ENCODE data around the gene PTPRG.

The PTPRG gene

DNA sequence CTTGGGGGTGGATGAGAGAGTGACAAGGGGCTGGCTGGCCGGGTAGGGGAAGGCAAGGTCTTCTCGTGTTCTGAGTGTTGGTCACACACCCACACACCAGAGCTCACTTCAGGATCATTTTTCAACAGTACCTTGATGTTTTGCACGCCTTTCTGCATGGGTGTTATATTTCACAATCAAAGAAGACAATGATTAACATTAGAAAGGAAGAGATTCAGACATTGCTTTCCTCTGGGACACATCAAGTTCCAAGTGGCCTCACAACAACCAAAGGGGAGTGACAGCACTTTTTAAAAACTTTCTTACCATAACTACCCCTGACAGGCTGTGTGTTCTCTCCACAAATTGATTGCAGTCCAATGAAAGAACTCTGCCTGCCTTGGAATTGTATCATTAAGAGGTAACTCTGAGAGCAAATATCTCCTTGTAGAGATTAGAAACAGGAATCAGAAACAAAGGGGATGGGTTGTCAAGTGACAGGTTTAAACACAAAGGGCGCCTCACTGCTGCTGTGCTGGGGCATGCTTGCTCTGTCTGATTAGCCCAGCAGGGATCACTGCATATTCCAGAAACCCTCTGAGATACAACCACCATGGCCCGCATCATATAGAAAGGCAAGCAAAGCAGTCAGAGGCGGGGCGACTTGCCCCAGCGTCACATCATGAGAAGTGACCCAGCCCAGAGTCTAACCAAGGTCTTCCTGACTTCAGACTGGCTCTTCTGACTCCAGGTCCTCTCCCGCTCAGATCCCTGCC is 581.1 kb downstream of the PTPRG start:
- H3K27ac Mint-ChIP-seq = no peak overlapping the region
- no peaks in the 10 kb centered on the region for H3K36me3 Mint-ChIP-seq
- H3K27me3 Mint-ChIP-seq = no peaks in the 10 kb centered on the region
- CTCF ChIA-PET = no interaction called here
- no peak for DNase-seq
- no peaks in the 10 kb centered on the region for H3K4me1 Mint-ChIP-seq
- H3K9me3 Mint-ChIP-seq = no peaks in the 10 kb centered on the region
- no peak overlapping the region for H3K4me3 Mint-ChIP-seq

DNA sequence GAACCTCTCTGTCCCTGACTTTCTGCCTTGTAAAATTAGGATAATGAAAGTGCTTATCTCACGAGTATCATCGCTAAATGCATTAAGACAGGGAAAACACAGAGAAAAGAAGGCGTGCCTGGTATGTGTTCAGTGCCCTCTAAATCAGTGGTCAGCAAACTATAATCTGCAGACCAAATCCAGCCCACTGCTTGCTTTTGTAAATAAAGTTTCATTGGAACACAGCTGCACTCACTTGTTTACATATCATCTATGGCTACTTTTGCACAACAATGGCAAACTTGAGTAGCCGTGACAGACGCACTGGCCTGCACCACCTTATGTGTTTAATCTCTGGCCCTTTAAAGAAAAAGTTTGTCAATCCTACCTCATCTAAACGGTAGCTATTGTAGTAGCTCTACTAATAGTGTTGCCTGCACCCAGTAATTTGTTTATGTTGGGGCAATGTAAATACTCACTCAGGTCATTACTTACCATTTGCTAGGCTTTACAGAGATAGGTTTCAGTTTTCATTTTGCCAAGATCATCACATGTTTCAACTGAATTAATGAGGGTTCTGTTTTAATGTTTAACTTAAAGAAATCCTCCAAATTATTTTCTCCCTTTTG is 582.6 kb downstream of the PTPRG start:
- no peaks in the 10 kb centered on the region for H3K27me3 Mint-ChIP-seq
- H3K9me3 Mint-ChIP-seq = no peaks in the 10 kb centered on the region
- H3K4me3 Mint-ChIP-seq = no peak overlapping the region
- H3K27ac Mint-ChIP-seq = no peak overlapping the region
- no peaks in the 10 kb centered on the region for H3K36me3 Mint-ChIP-seq
- H3K4me1 Mint-ChIP-seq = no peaks in the 10 kb centered on the region
- CTCF ChIA-PET = no interaction called here
- no peak for DNase-seq

DNA sequence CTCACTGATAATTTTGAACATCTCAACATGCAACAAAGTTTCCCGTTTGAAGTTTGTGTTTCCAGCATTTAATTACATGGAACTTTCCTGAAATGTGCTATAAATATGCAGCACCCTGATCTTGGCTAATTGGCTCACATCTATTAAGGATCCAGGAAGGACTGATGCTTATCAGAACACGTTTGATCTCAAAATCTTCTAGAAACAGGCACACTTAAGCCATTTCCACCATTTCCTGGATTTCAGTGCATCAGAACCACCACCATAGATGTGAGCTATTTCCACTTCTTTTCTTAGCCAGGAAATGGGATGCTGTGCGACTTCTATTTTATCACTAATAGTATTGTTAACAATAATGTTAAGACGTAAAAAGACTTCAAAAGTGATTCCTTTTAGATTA is 583.1 kb downstream of the PTPRG start:
- Mint-ChIP-seq H3K9me3 (no peaks in the 10 kb centered on the region), H3K27me3 (no peaks in the 10 kb centered on the region), H3K4me1 (no peaks in the 10 kb centered on the region), H3K27ac (no peak overlapping the region), H3K36me3 (no peaks in the 10 kb centered on the region), H3K4me3 (no peak overlapping the region)
- no peak for DNase-seq
- CTCF ChIA-PET = no interaction called here

DNA sequence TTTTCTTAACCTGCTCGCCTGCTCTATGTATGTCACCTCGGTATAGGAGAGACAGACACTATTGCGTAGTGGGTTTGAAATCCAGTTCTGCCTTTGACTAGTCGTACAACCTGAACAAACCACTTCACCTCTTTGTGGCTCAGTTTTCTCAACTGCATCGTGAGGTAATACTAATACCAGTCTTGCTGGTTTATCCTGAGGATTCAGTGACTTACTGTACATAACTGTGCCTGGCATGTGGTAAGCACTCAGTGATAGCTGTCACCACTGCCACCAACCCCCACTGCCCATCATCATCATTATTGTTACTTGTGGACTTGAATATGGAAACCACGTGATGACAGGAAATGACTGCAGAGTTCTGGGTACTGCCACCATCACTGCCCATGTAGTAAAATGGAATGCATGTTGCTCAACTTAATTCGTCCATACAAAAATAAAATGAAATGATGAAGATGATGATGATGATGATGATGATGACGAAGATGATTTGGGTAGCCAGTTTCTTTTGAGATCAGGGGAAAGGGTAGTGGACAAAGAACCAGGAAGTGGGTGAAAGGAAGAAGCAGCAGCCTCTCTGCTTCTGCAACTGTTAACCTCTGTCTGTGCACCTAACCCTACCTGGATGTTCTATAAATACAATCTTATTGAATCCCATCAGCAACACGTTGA is 583.9 kb downstream of the PTPRG start:
- H3K4me3 Mint-ChIP-seq = no peak overlapping the region
- DNase-seq = no peak
- no peaks in the 10 kb centered on the region for H3K9me3 Mint-ChIP-seq
- no peaks in the 10 kb centered on the region for H3K4me1 Mint-ChIP-seq
- no peak overlapping the region for H3K27ac Mint-ChIP-seq
- CTCF ChIA-PET = no interaction called here
- H3K27me3 Mint-ChIP-seq = no peaks in the 10 kb centered on the region
- H3K36me3 Mint-ChIP-seq = no peaks in the 10 kb centered on the region

DNA sequence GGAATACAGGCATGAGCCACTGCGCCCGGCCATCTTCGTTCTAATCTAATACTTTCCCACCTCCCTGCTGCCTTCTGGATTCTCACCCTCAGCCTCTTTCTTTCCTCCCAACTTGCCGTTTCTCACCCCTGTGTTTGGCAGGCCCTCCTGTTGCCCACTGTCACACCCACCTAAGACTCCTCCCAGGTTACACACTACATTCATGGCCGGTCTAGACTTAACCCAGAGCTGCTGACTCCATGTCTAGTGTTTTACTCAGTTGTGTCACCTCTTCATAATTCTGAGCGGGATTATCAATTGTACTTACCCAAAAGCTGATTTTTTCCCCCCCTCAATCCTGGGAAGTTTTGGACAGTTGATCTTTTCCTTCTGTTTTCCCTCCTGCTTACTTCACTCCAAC is 588.2 kb downstream of the PTPRG start:
- Mint-ChIP-seq H3K27ac (no peak overlapping the region), H3K4me3 (no peak overlapping the region), H3K9me3 (no peaks in the 10 kb centered on the region), H3K36me3 (no peaks in the 10 kb centered on the region), H3K27me3 (no peaks in the 10 kb centered on the region), H3K4me1 (no peaks in the 10 kb centered on the region)
- no peak for DNase-seq
- CTCF ChIA-PET = interaction anchor here (0.8 kb wide), 1 partner anchor 39 kb away, joined by 3 read pairs; no protein-coding TSS in a partner anchor

DNA sequence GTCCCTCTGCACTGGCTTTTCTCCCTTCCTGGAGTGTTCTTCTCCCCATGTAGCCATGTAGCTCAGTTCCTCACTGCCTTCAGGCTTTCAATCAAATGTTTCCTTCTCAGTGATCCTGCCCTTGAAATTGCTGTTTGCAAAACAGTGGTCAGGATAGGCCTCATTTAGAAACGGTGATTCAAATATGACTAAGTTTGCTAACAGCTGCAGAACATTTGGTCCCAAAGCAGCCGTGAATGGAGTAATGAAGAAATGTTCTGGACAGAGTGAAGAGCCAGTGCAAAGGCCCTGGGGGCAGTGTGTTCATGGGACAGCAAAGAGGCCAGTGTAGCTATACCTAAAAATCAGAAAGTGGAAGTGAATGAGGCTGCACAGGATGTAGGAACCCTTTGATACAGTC is 588.6 kb downstream of the PTPRG start:
- Mint-ChIP-seq H3K9me3 (no peaks in the 10 kb centered on the region), H3K4me3 (no peak overlapping the region), H3K27me3 (no peaks in the 10 kb centered on the region), H3K27ac (no peak overlapping the region), H3K4me1 (no peaks in the 10 kb centered on the region), H3K36me3 (no peaks in the 10 kb centered on the region)
- DNase-seq = no peak
- CTCF ChIA-PET = interaction anchor here (0.8 kb wide), 1 partner anchor 38 kb away, joined by 3 read pairs; no protein-coding TSS in a partner anchor

DNA sequence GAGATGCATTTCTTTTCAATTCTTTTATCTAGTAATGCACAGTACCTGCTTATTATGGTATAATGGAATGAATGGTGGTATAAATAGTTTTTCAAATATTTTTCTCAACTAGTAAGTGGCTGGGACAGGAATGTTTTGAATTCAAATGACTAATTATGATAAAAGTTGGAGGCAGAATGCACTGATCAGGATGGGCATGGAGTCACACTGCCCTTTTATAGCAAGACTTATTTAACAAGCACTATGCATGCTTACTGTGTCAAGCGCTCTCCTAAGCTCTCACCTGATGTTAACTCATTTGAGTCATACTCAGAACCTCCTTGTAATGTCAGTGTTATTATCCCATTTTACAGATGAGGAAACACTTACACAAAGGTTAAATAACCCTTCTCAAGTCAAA is 590.2 kb downstream of the PTPRG start:
- DNase-seq = no peak
- no peak overlapping the region for H3K4me3 Mint-ChIP-seq
- no peaks in the 10 kb centered on the region for H3K9me3 Mint-ChIP-seq
- no peaks in the 10 kb centered on the region for H3K27me3 Mint-ChIP-seq
- CTCF ChIA-PET = no interaction called here
- H3K4me1 Mint-ChIP-seq = no peaks in the 10 kb centered on the region
- no peak overlapping the region for H3K27ac Mint-ChIP-seq
- no peaks in the 10 kb centered on the region for H3K36me3 Mint-ChIP-seq

DNA sequence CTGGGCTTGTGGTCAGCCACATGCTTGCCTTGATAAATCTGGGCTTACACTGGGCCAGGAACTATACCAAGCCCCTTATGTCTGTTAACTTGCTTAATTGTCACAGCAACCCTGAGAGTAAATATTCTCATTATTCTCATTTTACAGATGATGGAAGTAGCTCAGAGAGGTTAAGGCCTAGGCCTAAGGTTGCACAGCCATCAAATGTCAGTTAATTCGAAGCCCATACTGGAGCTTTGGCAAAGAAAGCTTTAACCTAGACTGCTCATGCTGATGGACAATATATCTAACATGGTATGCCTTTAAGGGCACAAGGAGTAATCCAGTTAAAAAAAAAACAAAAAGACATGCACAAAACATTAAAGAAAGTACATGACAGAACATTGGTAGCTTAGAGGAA is 591.9 kb downstream of the PTPRG start:
- no peaks in the 10 kb centered on the region for H3K9me3 Mint-ChIP-seq
- H3K4me3 Mint-ChIP-seq = no peak overlapping the region
- no peak for DNase-seq
- no peaks in the 10 kb centered on the region for H3K4me1 Mint-ChIP-seq
- no peaks in the 10 kb centered on the region for H3K27me3 Mint-ChIP-seq
- H3K36me3 Mint-ChIP-seq = no peaks in the 10 kb centered on the region
- H3K27ac Mint-ChIP-seq = no peak overlapping the region
- CTCF ChIA-PET = no interaction called here

DNA sequence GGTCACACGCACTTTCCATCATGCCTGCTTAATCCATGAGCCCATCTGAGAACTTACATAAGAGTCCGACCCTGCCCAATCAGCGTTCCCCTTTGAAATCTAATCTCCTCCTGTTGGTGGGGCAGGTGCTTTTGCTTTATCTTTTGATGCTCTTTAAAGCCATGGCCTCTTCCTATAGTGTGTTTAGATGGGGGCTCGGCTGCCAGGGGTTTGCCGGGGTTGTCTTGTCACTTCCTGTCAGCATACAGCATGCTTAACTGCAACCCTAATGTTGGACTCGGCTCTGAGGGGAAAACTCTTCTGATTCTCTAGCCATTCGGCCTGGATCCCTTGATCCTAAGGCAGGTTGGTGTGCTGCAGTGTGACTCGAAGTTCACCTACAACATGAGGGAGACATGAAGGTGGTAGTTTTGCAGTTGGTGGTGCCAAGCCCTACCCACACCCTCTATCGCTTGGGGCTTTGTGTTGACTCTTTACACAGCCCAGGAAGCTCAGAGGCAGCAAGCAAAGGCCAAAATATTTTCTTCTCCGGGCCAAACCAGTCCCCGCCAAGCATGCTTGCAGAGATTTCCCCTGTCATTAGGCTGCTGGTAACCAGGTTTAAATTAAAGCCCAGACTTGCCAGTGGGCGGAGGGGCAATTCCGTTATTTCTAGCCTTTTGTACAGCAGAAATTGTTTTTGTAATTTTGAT is 593.2 kb downstream of the PTPRG start:
- no peak for DNase-seq

DNA sequence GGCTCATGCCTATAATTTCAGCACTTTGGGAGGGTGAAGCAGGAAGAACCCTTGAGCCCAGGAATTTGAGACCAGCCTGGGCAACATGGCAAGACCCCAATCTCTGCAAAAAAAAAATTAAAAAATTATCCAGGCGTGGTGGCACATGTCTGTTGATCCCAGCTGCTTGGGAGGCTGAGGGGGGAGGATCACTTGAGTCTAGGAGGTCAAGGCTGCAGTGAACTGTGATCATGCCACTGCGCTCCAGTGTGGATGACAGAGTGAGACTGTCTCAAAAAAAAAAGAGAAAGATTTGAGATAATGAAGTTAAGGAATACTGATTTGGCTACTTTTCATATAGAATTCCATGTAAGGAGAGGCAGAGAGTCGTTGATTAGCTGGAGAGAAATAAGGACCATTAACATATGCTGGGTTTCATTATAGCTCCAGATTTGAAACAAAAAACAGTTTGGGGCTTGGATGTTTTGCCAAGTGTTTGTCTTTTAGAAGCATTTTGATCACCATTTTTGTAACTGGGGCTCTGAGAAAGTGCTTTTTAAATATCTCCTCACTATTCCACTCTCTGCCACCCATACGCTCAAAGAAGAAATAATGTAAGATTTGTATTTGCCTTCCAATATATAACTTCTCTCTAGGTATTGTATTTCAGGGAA is 597.8 kb downstream of the PTPRG start:
- Mint-ChIP-seq H3K9me3 (no peaks in the 10 kb centered on the region), H3K27ac (no peak overlapping the region), H3K27me3 (no peaks in the 10 kb centered on the region), H3K4me1 (no peaks in the 10 kb centered on the region), H3K4me3 (no peak overlapping the region), H3K36me3 (no peaks in the 10 kb centered on the region)
- DNase-seq = no peak
- CTCF ChIA-PET = no interaction called here

More for the DNA sequence above, 593.2 kb downstream of the PTPRG start:
- Mint-ChIP-seq H3K4me1 (no peaks in the 10 kb centered on the region), H3K27ac (no peak overlapping the region), H3K4me3 (no peak overlapping the region), H3K9me3 (no peaks in the 10 kb centered on the region), H3K27me3 (no peaks in the 10 kb centered on the region), H3K36me3 (no peaks in the 10 kb centered on the region)
- CTCF ChIA-PET = no interaction called here

DNA sequence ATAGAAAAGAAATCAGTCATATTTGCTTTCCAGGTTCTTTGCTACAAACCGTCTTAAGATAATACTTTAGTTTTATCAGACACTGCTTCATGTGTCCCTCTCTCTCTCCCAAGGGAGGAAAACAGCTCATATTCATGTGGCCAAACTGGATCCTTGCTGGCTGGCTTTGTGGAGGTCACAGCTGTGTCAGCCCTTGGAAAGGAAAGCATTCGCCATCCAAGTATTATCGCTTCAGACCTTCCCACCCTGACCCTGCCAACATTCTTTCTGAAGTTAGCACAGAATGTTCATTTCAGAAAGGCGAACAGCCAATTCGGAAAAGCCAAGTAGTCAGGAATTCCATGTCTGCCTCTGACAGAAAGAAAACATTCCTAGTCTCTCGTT is 598.3 kb downstream of the PTPRG start:
- CTCF ChIA-PET = no interaction called here
- no peak overlapping the region for H3K27ac Mint-ChIP-seq
- no peaks in the 10 kb centered on the region for H3K9me3 Mint-ChIP-seq
- no peak for DNase-seq
- no peaks in the 10 kb centered on the region for H3K4me1 Mint-ChIP-seq
- H3K4me3 Mint-ChIP-seq = no peak overlapping the region
- H3K27me3 Mint-ChIP-seq = no peaks in the 10 kb centered on the region
- H3K36me3 Mint-ChIP-seq = no peaks in the 10 kb centered on the region

DNA sequence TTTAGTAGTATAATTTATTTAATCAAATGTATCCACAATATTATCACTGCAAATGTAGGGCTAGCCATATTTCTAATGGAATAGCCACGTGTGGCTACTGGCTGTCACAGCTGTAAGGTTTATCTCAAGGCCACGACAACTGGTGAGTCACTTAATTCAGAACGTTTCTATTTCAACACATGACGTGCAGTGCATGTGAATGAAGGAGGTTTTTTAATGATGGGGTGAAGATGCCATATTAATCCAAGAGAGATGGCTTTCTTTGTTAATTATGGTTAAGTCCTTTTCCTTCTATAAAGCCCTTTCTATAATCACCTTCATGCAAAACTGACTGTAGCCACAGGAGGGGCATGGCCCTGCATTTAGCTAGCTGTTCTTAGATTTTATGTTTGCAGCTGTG is 600.0 kb downstream of the PTPRG start:
- Mint-ChIP-seq H3K36me3 (no peaks in the 10 kb centered on the region), H3K4me3 (no peak overlapping the region), H3K4me1 (no peaks in the 10 kb centered on the region), H3K9me3 (no peaks in the 10 kb centered on the region), H3K27me3 (no peaks in the 10 kb centered on the region), H3K27ac (no peak overlapping the region)
- DNase-seq = no peak
- CTCF ChIA-PET = no interaction called here

DNA sequence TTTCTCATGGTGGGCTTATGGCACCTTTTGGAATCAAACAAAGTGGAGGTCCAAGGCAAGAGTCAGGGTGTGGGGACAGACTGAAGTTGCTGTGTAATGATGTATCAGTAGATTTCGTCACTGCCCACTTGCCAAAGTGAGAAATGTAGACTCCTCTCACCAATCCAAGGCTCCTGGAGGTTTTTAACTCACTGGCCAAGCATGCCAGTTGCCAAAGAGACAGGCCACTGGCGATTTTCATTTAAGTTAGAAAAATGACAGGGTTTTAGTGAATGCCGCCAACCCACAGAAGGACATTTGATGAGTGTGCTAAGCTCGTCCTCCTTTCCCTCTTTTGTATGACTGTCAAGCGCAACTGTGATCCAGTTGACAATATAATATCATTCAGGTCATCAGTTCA is 602.8 kb downstream of the PTPRG start:
- CTCF ChIA-PET = no interaction called here
- DNase-seq = no peak
- Mint-ChIP-seq H3K27me3 (no peaks in the 10 kb centered on the region), H3K9me3 (no peaks in the 10 kb centered on the region), H3K36me3 (no peaks in the 10 kb centered on the region), H3K27ac (no peak overlapping the region), H3K4me1 (no peaks in the 10 kb centered on the region), H3K4me3 (no peak overlapping the region)

DNA sequence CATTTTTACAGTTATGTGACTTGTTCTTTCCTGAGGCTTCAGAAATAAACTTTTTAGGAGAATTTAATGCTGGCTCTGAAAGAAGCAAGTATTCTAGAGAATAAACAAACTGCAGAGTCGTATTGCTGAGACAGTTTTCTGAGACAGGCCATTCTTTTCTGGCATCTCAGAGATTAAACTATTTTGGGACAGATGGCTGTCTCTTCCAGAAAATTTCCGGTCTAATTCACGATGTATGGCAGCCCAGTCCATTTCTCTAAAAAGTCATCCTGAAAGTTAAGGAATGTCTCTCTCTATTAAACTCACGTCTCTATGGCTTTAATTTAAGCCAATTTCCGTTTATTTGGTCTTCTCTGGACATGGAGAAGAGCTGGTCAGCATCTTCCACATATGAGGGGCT is 603.4 kb downstream of the PTPRG start:
- CTCF ChIA-PET = no interaction called here

More for the DNA sequence above, 603.4 kb downstream of the PTPRG start:
- Mint-ChIP-seq H3K27ac (no peak overlapping the region), H3K9me3 (no peaks in the 10 kb centered on the region), H3K4me3 (no peak overlapping the region), H3K27me3 (no peaks in the 10 kb centered on the region), H3K4me1 (no peaks in the 10 kb centered on the region), H3K36me3 (no peaks in the 10 kb centered on the region)
- DNase-seq = no peak
